ENCODE data around the gene PFKFB4. TPM values are rescaled to one million over a fixed set of nuclear protein-coding genes. Genes with fewer than 3 reads are reported as not detected.
"Not testable (repeated sequence)": the region's sequence is repeated elsewhere in the genome, so short reads cannot be mapped to it uniquely, and the experiment has no call there.

PFKFB4 gene
- total RNA-seq, 3 donors from 2014 or later = 0.65 to 0.92 (median 0.78) TPM

DNA sequence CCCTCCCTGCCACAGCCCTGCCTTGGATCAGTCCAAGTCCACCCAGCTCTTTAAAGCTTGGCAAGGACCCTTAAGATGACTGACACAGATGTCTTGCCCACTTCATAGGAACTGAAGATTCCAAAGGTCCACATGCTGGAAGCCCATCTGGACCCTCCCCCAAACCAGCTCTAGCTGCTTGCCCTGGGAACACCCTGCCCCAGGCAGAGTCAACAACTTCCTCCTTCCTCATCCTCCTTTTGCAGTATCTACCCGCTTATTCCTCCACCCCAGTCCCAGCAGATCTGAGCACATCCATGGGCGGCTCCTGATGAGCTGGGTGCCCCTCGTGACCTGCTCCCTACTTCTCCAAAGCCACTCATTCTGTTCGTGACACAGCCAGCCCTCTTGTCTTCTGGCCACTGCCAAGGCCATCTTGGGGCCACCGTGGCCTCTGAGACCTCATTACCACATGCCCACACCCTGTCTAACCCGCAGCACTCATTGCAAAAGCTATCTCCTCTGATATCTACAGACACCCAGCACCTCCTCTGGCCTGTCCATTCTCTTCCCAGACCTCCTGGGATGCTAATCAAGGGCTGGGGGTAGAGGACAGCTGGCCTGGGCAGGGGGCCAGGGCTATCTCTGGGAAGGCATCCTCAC lies 2.0 kb upstream of the PFKFB4 start:
- DNase-seq = no peak

GRCh38 chr3:48555949-48556795 lies 431 bp downstream of the PFKFB4 start:
- peak overlapping the region; percentile 80 for H3K4me3 Mint-ChIP-seq
- ATAC-seq (no peak), DNase-seq (no peak)
- H3K36me3 Mint-ChIP-seq (ENCODE audit: insufficient read depth) = no peaks in the 10 kb centered on the region
- H3K4me1 Mint-ChIP-seq (ENCODE audit: low read depth) = peaks cover 17% of the 10 kb centered on the region
- no peaks in the 10 kb centered on the region for H3K27me3 Mint-ChIP-seq (ENCODE audit: low read depth)
- H3K9me3 Mint-ChIP-seq = no peaks in the 10 kb centered on the region

More for the DNA sequence above, 2.0 kb upstream of the PFKFB4 start:
- Mint-ChIP-seq H3K27me3 (ENCODE audit: low read depth) (no peaks in the 10 kb centered on the region), H3K36me3 (ENCODE audit: insufficient read depth) (no peaks in the 10 kb centered on the region), H3K9me3 (no peaks in the 10 kb centered on the region), H3K4me3 (no peak overlapping the region), H3K4me1 (ENCODE audit: low read depth) (peaks cover 17% of the 10 kb centered on the region)
- no peak for ATAC-seq

DNA sequence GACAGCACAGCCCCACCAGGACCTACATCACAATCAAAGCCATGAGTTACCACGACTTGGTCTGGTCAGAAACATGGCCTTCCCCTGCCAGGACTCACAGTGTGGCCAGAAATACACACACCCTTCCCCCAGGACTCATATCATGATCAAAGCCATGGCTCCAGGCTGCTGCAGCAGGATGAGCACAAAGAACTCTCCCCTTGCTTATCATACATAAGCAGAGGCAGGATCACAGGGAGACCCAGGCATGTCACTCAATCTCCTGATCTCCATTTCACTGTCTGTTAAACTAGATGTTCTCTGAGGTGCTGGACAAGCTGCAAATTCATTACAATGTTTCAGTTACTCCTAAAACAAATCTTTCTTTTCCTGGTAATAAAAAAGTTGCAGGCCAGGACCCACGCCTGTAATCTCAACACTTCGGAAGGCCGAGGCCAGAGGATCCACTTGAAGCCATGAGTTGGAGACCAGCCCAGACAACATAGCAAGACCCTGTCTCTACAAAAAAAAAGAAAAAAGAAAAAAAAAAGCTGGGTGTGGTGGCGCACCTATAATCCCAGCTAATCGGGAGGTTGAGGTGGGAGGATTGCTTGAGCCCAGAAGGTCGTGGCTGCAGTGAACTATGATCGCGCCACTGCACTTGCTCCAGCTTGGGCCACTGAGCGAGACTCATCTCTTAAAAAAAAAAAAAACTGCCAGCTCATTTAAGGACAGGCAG lies 1.2 kb downstream of the PFKFB4 start:
- H3K36me3 Mint-ChIP-seq (ENCODE audit: insufficient read depth) = no peaks in the 10 kb centered on the region

DNA sequence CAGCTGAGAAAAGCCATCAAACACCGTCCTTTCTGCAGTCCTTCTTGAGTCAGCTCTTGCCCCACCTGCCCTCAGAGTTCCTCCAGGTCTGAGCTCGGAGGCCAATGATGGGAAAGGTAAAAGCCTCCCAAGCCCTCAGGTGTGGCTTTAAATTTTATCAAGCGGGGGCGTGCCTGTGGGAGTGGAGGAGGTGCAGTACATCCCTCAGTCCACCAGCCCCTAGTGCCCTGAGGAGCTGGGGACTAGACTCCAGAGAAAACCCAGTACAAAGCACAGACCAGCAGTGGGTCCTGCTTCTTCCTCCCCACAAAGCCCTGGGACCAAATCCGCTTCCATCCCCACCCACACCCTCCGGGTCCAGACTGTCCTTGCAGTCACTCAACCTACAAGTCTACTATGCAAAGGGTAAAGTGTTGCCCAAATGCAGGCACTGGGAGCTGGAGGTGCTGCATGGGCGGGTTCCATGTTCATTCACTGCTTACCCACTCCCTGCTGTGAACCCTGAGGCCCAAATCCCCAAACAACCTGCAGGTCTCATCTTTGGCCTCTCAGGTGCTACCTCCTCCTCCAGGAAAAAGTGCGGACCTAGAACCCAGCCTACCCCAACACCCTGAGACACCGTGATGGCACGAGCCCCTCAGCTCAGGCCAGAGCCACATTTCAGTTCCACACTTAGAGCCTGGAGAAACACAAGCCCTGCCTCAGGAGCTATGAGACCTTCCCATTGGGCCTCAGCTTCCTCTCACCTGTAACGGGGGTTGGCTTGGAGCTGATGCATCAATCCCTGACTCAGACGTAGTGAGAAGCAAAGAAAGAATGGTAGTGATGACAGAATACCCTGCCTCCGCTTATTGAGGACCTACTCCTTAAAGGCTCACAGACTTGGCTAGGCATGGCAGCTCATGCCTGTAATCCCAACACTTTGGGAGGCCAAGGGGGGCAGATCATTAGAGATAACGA lies 2.4 kb downstream of the PFKFB4 start:
- H3K4me1 Mint-ChIP-seq (ENCODE audit: low read depth) = peaks cover 17% of the 10 kb centered on the region
- no peak for DNase-seq
- no peak overlapping the region for H3K4me3 Mint-ChIP-seq
- H3K27me3 Mint-ChIP-seq (ENCODE audit: low read depth) = no peaks in the 10 kb centered on the region
- no peak for ATAC-seq
- no peaks in the 10 kb centered on the region for H3K9me3 Mint-ChIP-seq
- H3K36me3 Mint-ChIP-seq (ENCODE audit: insufficient read depth) = no peaks in the 10 kb centered on the region

More for the DNA sequence above, 1.2 kb downstream of the PFKFB4 start:
- Mint-ChIP-seq H3K27me3 (ENCODE audit: low read depth) (no peaks in the 10 kb centered on the region), H3K4me1 (ENCODE audit: low read depth) (peaks cover 17% of the 10 kb centered on the region), H3K4me3 (peak overlapping the region; percentile 80), H3K9me3 (no peaks in the 10 kb centered on the region)
- ATAC-seq (no peak), DNase-seq (no peak)

GRCh38 chr3:48553361-48553760 lies 3.2 kb downstream of the PFKFB4 start:
- DNase-seq (no peak), ATAC-seq (no peak)
- peaks cover 17% of the 10 kb centered on the region for H3K4me1 Mint-ChIP-seq (ENCODE audit: low read depth)
- no peaks in the 10 kb centered on the region for H3K36me3 Mint-ChIP-seq (ENCODE audit: insufficient read depth)
- no peaks in the 10 kb centered on the region for H3K9me3 Mint-ChIP-seq
- no peaks in the 10 kb centered on the region for H3K27me3 Mint-ChIP-seq (ENCODE audit: low read depth)
- no peak overlapping the region for H3K4me3 Mint-ChIP-seq

DNA sequence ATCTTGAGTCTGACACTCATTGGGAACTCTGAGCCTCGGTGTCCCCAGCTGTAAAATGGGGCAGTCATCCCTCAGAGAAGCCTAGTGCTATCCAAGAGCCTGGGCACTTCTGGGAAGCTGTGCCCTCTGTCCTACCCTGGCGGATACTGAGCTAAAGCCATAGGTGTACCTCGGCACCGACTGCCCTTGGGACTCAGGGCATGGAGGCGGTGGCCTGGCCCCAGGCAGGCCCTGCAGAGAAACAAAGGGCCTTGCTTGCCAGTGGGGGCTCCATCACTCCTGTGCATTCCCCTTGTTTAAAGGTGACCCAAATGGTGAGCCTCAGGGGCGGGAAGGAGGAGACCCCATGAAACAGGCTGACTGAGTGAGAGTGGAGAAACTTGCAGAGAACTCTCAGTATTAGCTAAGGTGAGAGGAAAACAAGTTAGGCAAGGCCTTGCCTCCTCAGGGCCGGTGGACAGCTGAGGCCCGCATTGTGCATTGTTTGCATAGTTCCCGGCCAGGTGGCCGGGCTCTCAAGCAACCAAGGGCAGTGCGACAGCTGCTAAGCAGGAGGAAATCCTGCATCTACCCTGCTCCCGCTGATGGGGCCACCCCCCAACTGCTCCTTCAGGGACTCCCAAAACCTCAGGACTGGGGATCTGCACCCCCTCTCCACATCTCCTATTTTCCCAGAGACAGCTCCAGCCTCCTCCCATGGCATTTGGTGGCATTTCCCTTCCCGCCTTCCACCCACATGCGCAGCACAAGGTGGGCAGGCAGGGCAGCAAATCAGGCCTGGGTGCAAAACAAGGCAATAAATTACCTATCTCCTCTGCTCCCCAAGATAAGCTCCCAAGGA lies 4.3 kb downstream of the PFKFB4 start:
- ATAC-seq (no peak), DNase-seq (no peak)
- H3K4me1 Mint-ChIP-seq (ENCODE audit: low read depth) = peaks cover 14% of the 10 kb centered on the region
- no peaks in the 10 kb centered on the region for H3K9me3 Mint-ChIP-seq
- no peaks in the 10 kb centered on the region for H3K27me3 Mint-ChIP-seq (ENCODE audit: low read depth)
- no peak overlapping the region for H3K4me3 Mint-ChIP-seq
- no peaks in the 10 kb centered on the region for H3K36me3 Mint-ChIP-seq (ENCODE audit: insufficient read depth)

DNA sequence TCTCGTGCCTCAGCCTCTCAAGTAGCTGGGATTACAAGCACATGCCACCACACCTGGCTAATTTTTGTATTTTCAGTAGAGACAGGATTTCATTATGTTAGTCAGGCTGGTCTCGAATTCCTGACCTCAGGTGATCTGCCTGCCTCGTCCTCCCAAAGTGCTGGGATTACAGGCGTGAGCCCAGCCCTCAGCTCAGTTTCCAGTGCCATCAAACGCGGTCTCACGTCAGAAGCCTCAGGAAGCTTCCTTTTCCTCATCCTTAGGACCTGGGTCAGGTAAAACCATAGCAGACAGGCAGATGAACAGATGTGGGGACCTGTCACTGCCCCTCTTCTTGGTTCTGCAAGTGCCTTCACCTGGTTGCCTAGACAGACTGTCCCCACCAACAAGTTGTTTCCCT lies 5.0 kb downstream of the PFKFB4 start:
- H3K4me3 Mint-ChIP-seq; DNase-seq; ATAC-seq; H3K36me3 Mint-ChIP-seq (ENCODE audit: insufficient read depth); H3K27me3 Mint-ChIP-seq (ENCODE audit: low read depth); H3K9me3 Mint-ChIP-seq: not testable (repeated sequence)
- H3K4me1 Mint-ChIP-seq (ENCODE audit: low read depth) = peaks cover 13% of the 10 kb centered on the region

DNA sequence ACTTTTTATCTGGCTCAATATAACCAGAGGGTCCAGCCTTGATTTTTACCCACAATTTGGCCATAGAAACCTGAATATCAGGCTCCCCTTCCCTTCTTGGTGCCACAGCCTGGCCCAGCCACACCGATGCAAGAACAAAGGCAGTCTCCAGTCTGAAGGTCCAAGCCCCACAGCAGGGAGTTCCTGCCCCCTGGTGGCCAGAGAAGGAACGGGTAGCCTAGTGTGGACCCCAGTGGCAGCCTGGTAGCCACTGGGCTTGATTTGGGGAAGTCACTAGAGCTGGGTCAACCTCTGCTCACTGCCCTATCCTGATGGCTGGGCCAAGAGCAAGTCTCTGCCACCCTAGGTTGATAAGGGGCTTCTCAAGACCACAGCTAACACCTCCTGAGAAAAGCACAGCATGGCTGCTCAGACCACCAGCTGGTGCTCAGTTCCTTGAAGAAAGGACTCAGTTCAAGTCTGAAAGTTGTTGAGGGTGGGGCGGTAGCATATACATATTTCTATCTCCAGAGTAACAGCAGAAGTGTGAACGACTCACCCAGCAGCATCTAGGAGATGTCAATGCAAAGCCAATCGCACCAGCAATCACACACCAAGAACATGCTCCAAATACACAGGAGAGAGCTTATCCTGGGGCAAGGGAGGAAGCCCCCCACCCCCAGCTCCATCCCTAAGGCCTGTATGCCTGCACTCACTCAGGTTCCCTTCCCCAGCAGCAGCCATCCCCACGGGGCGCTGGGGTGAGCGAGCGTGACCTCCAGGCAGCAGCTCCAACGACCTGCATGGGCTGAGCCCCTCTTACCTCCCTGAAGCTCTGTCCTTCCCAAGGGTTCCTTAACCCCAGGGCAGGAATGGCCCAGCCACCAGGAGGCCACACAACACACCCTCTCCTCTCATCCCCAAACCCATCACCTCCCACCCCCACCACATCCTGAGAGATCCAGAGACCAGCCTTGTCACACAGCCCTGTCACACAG lies 7.6 kb downstream of the PFKFB4 start:
- Mint-ChIP-seq H3K27me3 (ENCODE audit: low read depth) (no peaks in the 10 kb centered on the region), H3K4me1 (ENCODE audit: low read depth) (peaks cover 13% of the 10 kb centered on the region), H3K36me3 (ENCODE audit: insufficient read depth) (no peaks in the 10 kb centered on the region), H3K9me3 (no peaks in the 10 kb centered on the region), H3K4me3 (no peak overlapping the region)
- ATAC-seq = peak; percentile 98 to 99
- peak; percentile 86 for DNase-seq

DNA sequence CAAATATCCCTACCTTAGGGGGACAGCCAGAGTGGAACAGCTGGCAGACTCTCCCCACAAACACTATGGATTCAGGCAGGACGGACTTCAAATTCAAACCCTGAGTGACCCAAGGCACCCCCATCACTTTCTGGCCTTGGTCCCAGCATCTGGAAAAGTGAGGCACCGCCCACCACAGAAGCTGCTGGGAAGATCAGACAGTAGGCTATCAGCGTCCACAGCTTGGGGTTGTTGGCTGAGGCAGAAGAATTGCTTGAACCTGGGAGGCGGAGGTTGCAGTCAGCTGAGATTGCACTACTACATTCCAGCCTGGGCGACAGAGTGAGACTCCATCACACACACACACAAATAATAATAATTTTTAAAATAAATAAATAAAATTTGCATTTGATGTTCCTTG lies 8.5 kb downstream of the PFKFB4 start:
- no peak for ATAC-seq
- H3K36me3 Mint-ChIP-seq (ENCODE audit: insufficient read depth) = no peaks in the 10 kb centered on the region

DNA sequence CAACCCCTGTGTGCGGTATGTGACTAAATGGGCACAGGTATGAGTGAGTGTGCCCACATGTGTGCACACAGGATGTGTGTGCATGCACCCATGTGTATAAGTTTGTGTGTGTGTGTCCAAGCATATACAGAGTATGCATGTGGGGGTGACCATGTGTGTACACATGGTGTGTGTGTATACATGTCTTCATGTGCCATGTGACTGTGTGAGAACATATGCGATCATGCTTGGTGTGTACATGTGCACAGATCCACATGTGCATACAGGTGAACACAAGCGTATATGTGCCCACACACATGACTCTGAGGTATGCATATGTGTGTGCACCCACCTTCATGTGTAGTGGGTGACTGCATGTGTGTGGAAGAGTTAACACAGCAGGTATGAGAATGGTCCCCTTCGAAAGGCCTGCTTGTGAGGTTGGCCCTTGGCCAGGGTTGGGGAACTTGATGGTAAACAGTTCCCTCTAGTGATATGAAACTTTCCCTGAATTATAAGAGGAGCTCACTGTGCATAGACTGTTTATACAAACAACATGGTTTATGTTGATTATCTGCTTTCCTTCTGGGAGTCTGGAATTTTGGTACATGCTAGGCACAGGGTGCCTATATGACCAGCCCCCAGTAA lies 10.3 kb downstream of the PFKFB4 start:
- no peak for DNase-seq

More for the DNA sequence above, 8.5 kb downstream of the PFKFB4 start:
- Mint-ChIP-seq H3K27me3 (ENCODE audit: low read depth) (no peaks in the 10 kb centered on the region), H3K4me3 (no peak overlapping the region), H3K9me3 (no peaks in the 10 kb centered on the region), H3K4me1 (ENCODE audit: low read depth) (peaks cover 13% of the 10 kb centered on the region)
- DNase-seq = no peak

DNA sequence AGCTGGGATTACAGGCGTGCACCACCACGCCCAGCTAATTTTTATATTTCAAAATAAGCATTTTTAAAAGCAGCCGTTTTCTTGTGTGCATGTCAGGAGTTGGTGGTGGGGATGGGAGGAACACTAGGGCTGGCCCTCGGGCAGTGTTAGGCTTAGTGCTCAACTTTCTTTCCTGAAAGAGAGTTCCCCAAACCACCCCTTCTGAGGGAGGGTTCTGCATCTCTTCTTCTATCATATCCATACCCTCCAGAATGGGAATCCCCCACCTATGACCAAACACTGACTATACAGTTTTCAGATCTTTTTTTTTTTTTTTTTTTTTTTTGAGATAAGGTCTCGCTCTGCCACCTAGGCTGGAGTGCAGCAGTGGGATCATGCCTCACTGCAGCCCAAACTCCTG lies 12.5 kb downstream of the PFKFB4 start:
- H3K4me3 Mint-ChIP-seq = no peak overlapping the region
- DNase-seq = no peak
- H3K9me3 Mint-ChIP-seq = no peaks in the 10 kb centered on the region
- no peak for ATAC-seq
- H3K36me3 Mint-ChIP-seq (ENCODE audit: insufficient read depth) = peaks cover 2% of the 10 kb centered on the region
- no peaks in the 10 kb centered on the region for H3K27me3 Mint-ChIP-seq (ENCODE audit: low read depth)
- H3K4me1 Mint-ChIP-seq (ENCODE audit: low read depth) = peaks cover 13% of the 10 kb centered on the region

More for the DNA sequence above, 10.3 kb downstream of the PFKFB4 start:
- no peak overlapping the region for H3K4me3 Mint-ChIP-seq
- H3K36me3 Mint-ChIP-seq (ENCODE audit: insufficient read depth) = no peaks in the 10 kb centered on the region
- H3K27me3 Mint-ChIP-seq (ENCODE audit: low read depth) = no peaks in the 10 kb centered on the region
- H3K9me3 Mint-ChIP-seq = no peaks in the 10 kb centered on the region
- H3K4me1 Mint-ChIP-seq (ENCODE audit: low read depth) = peaks cover 13% of the 10 kb centered on the region
- ATAC-seq = no peak

All from activated T-cell treated with anti-CD3 and anti-CD28 coated beads, Interleukin-2, amount 50 U/mL, for 4 hours (primary cell).